Fibroblast of the aortic adventitia (primary cell): ENCODE results near the gene S100A13. TPM values are rescaled to one million over a fixed set of nuclear protein-coding genes. Genes with fewer than 3 reads are reported as not detected.

ENCODE experiments used
- DNase-seq: peaks from one replicate; pipeline ENCODE4 v3.0.0-alpha.2; 2010; ENCODE audit warnings: low read depth
- H3K4me3 ChIP-seq: 2 replicates; pipeline ENCODE4 v1.5.1; 2011; ENCODE audit warnings: low read depth, mild to moderate bottlenecking, control low read depth, low read length, moderate library complexity
- total RNA-seq: library from RNA; depleted of rRNA; stranded (reverse); fragments of >200 nt; gene quantifications from 2 replicates; pipeline ENCODE4 v1.2.3, GENCODE V29; 2012; ENCODE audit warnings: low replicate concordance
- TF ChIP-seq, protein P1 (sequence below): IDR thresholded peaks from 2 replicates; pipeline ENCODE4 v1.5.1; 2011; ENCODE audit warnings: mild to moderate bottlenecking, low read length, control low read depth, inconsistent platforms; ENCODE audit not compliant: insufficient read depth

The S100A13 gene
- total RNA-seq, 1 donor, result 220 TPM

DNA sequence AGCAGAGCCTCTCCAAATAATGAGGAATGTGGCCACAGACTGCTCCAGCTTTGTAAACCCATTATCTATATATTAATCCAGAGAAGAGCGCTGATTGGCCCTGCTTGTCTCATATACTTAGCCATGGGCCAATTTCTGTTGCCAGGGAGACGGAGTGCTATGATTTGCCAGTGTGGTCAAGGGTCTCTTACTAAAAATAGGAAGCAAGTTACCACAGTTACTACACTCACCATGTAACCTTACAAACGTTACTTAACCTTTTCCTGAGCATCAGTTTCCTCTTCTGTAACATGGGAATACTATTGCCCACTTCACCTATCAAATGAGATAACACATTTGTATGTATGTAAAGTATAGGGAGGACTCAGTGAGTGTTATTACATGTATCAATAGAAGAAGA, 54.0 kb downstream of the S100A13 start:
- TF ChIP-seq, protein P1, sequence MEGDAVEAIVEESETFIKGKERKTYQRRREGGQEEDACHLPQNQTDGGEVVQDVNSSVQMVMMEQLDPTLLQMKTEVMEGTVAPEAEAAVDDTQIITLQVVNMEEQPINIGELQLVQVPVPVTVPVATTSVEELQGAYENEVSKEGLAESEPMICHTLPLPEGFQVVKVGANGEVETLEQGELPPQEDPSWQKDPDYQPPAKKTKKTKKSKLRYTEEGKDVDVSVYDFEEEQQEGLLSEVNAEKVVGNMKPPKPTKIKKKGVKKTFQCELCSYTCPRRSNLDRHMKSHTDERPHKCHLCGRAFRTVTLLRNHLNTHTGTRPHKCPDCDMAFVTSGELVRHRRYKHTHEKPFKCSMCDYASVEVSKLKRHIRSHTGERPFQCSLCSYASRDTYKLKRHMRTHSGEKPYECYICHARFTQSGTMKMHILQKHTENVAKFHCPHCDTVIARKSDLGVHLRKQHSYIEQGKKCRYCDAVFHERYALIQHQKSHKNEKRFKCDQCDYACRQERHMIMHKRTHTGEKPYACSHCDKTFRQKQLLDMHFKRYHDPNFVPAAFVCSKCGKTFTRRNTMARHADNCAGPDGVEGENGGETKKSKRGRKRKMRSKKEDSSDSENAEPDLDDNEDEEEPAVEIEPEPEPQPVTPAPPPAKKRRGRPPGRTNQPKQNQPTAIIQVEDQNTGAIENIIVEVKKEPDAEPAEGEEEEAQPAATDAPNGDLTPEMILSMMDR, result no peak
- H3K4me3 ChIP-seq, result no peak overlapping the region
- no peak for DNase-seq

DNA sequence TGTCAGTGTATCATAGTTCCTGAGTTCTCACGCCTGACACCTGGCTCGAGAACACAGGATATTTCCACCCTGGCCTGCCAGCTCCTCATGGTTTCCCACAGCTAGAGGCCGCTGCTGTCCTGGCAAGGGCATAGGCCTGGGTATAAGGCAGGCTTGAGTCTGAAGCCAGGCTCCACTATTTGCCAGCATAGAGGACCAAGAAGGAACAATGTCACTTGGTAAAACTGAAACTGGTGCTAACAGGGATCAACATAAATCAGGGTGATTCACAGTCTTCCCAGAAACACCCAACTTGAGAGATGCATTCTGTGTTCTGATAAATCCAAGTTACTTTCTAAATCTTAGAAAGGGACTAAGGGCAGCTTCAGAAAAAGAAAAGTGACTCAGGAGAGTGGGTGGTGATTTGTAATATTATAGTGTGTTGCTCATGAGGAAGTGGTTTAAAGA, 54.7 kb downstream of the S100A13 start:
- DNase-seq, result peak; percentile 85
- H3K4me3 ChIP-seq, result peak overlapping the region; percentile 0
- TF ChIP-seq, protein P1, result peak; percentile 92

DNA sequence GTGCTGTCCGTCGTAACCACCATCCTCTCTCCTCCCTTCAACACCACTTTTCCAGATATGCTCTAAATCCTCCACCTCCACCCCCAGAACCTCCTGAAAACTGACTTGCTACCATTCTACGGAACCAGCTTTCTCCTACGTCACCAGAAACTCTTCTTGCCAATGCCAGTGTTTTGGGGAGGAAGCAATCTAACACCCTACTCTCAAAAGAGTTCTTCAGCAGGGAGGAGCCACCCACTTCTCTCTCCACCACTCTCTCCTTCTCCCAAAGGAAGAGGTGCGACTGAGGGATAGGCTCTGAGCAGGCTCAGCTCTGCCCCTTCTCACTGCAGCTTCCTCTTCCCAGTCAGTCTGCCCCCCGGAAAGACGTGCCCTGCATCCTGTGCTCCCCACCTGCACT, 55.6 kb downstream of the S100A13 start:
- H3K4me3 ChIP-seq, result no peak overlapping the region
- DNase-seq, result no peak
- TF ChIP-seq, protein P1, result no peak

DNA sequence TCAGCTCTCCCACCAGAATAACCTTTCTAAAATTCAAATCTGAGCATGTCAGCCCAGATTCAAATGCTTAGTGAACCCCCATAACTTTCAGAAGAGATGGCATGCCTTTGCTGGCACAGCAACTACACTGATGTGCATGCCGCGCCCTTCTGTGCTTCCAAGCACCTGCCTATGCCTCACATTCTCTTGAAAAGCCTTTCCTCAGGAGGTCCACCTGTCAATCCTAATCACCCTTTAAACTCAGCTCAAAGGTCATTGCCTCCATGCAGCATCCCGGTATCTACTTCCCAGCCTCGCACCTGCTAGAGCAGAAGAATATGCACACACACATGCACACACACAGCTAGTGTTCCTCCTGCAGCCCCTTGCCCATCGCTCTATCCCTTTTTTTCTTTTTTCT, 56.4 kb downstream of the S100A13 start:
- no peak overlapping the region for H3K4me3 ChIP-seq
- TF ChIP-seq, protein P1, result no peak
- DNase-seq, result no peak

DNA sequence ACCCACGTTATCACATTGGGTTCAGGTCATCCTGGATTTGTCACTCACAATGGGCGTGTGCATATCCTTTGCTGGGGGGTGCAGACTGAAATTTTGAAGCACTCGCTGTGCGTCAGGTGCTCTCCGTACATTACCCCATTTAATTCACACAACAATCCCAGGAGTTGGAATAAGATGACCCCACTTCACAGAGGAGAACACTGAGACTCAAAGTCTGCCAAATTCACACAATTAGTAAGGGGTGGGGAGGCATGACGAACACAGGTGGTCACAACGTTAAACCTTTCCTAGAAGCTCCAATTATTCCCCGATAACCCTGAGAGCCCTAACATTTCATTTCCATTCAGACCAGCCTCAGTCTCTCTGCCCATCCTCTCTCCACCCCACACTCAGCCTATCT, 57.8 kb downstream of the S100A13 start:
- DNase-seq, result no peak
- TF ChIP-seq, protein P1, result no peak

More for the DNA sequence above, 57.8 kb downstream of the S100A13 start:
- no peak overlapping the region for H3K4me3 ChIP-seq

Other genes starting within 250 kb of the S100A13 start
- gene S100A8, start 236.4 kb downstream of the S100A13 start, total RNA-seq, result not detected in 2 replicates
- not detected in 2 replicates for gene S100A7A, start 211.0 kb downstream of the S100A13 start, total RNA-seq
- gene S100A7, start 166.9 kb downstream of the S100A13 start, total RNA-seq, result not detected in 2 replicates
- 681 and 1,303 TPM in 2 replicates for gene S100A6, start 91.5 kb downstream of the S100A13 start, total RNA-seq
- gene S100A5, start 86.6 kb downstream of the S100A13 start, total RNA-seq, result 0.99 TPM in 1 of 2 replicates, not detected in the other
- 203 and 585 TPM in 2 replicates for gene S100A4, start 81.7 kb downstream of the S100A13 start, total RNA-seq
- 4.3 TPM in 1 of 2 replicates, not detected in the other for gene S100A3, start 78.2 kb downstream of the S100A13 start, total RNA-seq
- gene S100A2, start 61.7 kb downstream of the S100A13 start, total RNA-seq, result 3.3 TPM in 1 of 2 replicates, not detected in the other
- gene S100A16, start 14.4 kb downstream of the S100A13 start, total RNA-seq, result 159 and 406 TPM in 2 replicates
- 0.18 TPM in 1 of 2 replicates, not detected in the other for gene S100A14, start 11.2 kb downstream of the S100A13 start, total RNA-seq
- 0.54 and 2.9 TPM in 2 replicates for gene S100A1, start 929 bp upstream of the S100A13 start, total RNA-seq
- 26.8 and 44.6 TPM in 2 replicates for gene CHTOP, start 6.6 kb upstream of the S100A13 start, total RNA-seq
- gene SNAPIN, start 31.2 kb upstream of the S100A13 start, total RNA-seq, result 16.7 and 68.8 TPM in 2 replicates
- gene ILF2, start 43.5 kb upstream of the S100A13 start, total RNA-seq, result 154 and 189 TPM in 2 replicates
- gene NPR1, start 51.2 kb upstream of the S100A13 start, total RNA-seq, result 1.5 and 24.0 TPM in 2 replicates
- 49.0 and 55.8 TPM in 2 replicates for gene INTS3, start 100.5 kb upstream of the S100A13 start, total RNA-seq
- gene SLC27A3, start 147.9 kb upstream of the S100A13 start, total RNA-seq, result 11.5 and 113 TPM in 2 replicates